Tibial artery (tissue), 4 donors: ENCODE data around the gene CYFIP2.
A peak's percentile ranks its signal among the peaks of the same experiment; 100 is the strongest.

ENCODE experiments used
- DNase-seq, 2 donors: peaks; one replicate each; pipeline ENCODE4 v3.0.0-alpha.2; 2019
- H3K27ac ChIP-seq, 2 donors: fragments of 200-600 bp; sonication (generic) in 1 of 2; 1 replicate in 1 of 2; 2 replicates in 1 of 2; pipeline ENCODE4 v1.5.1; 2018 to 2019; ENCODE audit warnings: mild to moderate bottlenecking in 1 of 2
- H3K27me3 ChIP-seq, 2 donors: fragments of 200-600 bp; sonication (generic) in 1 of 2; one replicate each; pipeline versions ENCODE4 v1.5.1 to v1.6.0; 2016 to 2019
- H3K36me3 ChIP-seq, 3 donors: fragments of 200-600 bp; sonication (generic) in 2 of 3; one replicate each; pipeline ENCODE4 v1.5.1; 2016 to 2019; ENCODE audit warnings: mild to moderate bottlenecking in 2 of 3
- H3K4me1 ChIP-seq, 4 donors: fragments of 200-600 bp; sonication (generic) in 2 of 4; 1 replicate in 3 of 4; 2 replicates in 1 of 4; pipeline ENCODE4 v1.5.1; 2016 to 2019
- H3K4me3 ChIP-seq, 2 donors: fragments of 200-600 bp; sonication (generic) in 1 of 2; 1 replicate in 1 of 2; 2 replicates in 1 of 2; pipeline ENCODE4 v1.5.1; 2018 to 2019; ENCODE audit warnings: mild to moderate bottlenecking in 2 of 2
- H3K9me3 ChIP-seq, 3 donors: fragments of 200-600 bp; sonication (generic) in 1 of 3; one replicate each; pipeline ENCODE4 v1.5.1; 2016 to 2019
- intact Hi-C: fragments of 100-400 bp; cut with DNase I; formaldehyde crosslinking; loops from one replicate; pipeline ENCODE4 v1.15.0; 2023; ENCODE audit warnings: low total_unique reads
- TF ChIP-seq, protein P1 (sequence below), 2 experiments: fragments of 200-600 bp in 1 of 2; fragments of 450-650 bp in 1 of 2; IDR thresholded peaks; one replicate each; pipeline ENCODE4 v1.5.1; 2017 to 2019; ENCODE audit warnings: antibody characterized with exemption in 2 of 2, mild to moderate bottlenecking in 1 of 2, moderate library complexity in 1 of 2

CYFIP2 gene

DNA sequence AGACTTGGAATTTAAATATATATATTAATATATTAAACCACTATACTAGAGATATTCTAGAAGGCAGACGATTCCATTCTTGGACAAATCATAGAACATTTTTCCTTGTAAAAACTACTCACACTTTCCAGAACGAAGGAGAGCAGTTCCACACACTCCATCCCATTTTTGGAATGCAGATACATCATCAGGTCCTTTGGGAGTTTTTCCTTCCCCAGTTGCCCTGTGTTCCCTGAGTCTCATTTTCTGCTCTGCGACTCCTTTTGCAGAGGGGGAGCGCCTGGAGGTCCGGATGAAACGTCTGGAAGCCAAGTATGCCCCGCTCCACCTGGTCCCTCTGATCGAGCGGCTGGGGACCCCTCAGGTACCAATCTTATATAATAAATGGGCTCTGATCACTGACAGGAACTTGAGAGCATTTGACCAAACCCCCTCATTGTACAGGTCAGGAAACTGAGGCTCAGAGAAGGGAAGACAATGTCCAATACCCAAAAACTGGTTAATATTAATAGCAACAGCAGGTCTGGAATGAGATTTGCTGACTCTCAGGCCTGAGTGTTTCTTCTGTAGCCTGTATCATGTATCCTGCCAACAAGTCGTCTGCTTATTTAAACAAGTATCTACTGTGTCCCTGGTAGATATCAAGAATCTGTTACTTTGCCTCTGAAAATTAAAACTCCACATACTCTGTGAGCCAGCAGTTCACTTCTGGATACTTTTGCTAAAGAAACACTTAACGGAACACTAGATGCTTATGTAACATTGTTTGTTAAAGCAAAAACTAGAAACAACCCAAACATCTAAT, 117.3 kb downstream of the CYFIP2 start:
- H3K9me3 ChIP-seq: no peaks in the 10 kb centered on the region
- DNase-seq: no peak
- H3K27ac ChIP-seq: peak overlapping the region; percentile 89 to 92
- no peaks in the 10 kb centered on the region for H3K27me3 ChIP-seq
- peak overlapping the region; percentile 52 to 57 for H3K4me3 ChIP-seq
- peaks cover 0 to 92% (median 17%) of the 10 kb centered on the region in 4 donors for H3K4me1 ChIP-seq
- intact Hi-C loops: no loop called here
- TF ChIP-seq, protein P1, sequence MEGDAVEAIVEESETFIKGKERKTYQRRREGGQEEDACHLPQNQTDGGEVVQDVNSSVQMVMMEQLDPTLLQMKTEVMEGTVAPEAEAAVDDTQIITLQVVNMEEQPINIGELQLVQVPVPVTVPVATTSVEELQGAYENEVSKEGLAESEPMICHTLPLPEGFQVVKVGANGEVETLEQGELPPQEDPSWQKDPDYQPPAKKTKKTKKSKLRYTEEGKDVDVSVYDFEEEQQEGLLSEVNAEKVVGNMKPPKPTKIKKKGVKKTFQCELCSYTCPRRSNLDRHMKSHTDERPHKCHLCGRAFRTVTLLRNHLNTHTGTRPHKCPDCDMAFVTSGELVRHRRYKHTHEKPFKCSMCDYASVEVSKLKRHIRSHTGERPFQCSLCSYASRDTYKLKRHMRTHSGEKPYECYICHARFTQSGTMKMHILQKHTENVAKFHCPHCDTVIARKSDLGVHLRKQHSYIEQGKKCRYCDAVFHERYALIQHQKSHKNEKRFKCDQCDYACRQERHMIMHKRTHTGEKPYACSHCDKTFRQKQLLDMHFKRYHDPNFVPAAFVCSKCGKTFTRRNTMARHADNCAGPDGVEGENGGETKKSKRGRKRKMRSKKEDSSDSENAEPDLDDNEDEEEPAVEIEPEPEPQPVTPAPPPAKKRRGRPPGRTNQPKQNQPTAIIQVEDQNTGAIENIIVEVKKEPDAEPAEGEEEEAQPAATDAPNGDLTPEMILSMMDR (IDR thresholded peaks at IDR 0.05): no peak
- H3K36me3 ChIP-seq: no peaks in the 10 kb centered on the region

DNA sequence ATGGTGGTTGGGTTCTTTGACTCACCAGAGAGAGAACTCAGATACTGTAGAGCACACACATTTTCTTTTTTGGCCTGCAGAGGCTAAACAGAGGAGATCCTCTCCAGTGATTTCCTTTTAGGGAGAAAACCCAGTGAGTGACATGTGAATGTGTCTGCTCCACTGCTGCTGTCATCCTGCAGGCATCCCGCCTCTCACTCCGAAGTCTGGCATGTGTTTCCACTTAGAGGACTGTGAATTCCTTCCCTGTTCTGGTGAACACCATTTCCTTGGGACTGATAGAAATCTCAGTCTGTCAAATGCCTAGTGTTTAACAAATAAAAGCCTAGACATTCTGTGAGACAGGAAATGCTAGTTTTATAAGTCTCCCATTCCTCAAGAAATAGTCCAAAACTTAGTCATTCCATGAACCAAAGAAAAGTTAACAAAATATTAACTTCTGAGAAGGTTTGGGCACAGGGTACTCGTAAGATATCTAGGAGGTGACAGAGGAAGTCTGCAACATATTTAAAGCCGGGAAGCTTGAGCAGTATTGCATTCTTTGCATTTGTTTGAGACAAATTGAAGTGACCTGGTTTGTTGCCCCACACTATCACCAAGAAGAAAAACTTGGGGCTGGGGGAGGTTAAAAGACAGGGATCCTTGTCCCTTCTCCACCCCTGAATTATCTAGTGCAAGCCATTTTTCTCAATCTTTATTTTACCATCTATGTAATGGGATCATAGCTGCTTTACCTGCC, 119.2 kb downstream of the CYFIP2 start:
- H3K27me3 ChIP-seq: no peaks in the 10 kb centered on the region
- no peaks in the 10 kb centered on the region for H3K9me3 ChIP-seq
- peak overlapping the region; percentile 9 to 57 for H3K4me3 ChIP-seq
- peaks cover 0 to 11% (median 7%) of the 10 kb centered on the region in 3 donors for H3K36me3 ChIP-seq
- peak; percentile 75 to 87 for DNase-seq
- H3K27ac ChIP-seq: peak overlapping the region; percentile 89 to 92
- H3K4me1 ChIP-seq: peaks cover 0 to 92% (median 22%) of the 10 kb centered on the region in 4 donors
- intact Hi-C loops: no loop called here
- TF ChIP-seq, protein P1 (IDR thresholded peaks at IDR 0.05): no peak

DNA sequence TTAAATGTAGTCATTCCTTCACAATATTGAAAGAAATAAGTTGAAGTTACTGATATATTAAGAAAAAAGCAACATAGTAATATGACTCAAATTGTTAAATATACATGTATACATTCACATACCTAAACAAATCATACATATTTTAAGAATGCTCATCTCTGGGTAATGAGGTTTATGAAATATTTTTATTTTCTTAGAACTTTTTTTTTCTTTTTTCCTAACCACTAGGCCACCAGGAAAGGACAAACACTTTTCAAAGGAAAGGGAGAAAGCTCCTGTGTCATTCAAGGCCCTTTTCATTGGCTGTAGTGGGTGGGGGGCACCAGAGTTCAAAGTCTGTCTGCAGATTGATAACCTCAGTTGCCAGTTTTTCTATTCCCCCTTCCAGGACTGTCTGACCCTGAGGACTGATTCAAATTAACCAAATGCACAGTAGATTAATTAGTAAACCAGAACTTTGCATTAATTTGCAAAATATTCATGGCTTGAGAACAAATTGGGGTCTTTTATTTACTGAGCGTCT, 121.2 kb downstream of the CYFIP2 start:
- H3K4me3 ChIP-seq: no peak overlapping the region
- H3K27me3 ChIP-seq: no peaks in the 10 kb centered on the region
- TF ChIP-seq, protein P1 (IDR thresholded peaks at IDR 0.05): no peak
- H3K4me1 ChIP-seq: peaks cover 0 to 86% (median 30%) of the 10 kb centered on the region in 4 donors
- no peaks in the 10 kb centered on the region for H3K9me3 ChIP-seq
- no peak for DNase-seq
- intact Hi-C loops: no loop called here
- H3K36me3 ChIP-seq: peaks cover 7 to 22% (median 11%) of the 10 kb centered on the region in 3 donors
- H3K27ac ChIP-seq: peak overlapping the region; percentile 89 to 92

DNA sequence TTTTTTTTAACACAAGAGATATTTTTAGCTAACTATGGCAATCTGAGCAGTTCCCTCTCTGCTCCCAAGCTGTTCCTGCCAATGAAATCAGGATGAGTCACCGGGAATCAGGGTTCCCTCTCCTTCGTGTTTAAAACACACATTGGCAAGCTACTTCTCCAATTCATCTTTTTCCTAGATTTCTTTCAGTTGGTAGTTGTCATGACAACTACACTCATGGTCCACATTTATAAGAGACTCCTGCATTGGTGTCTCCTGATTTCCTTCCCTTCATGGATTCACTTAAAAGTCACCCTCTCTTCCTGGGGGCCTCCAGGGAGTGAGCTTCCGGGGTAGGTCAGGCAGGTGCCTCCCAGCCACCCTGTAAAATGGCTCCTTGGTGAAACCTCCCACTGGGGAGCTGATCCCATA, 121.8 kb downstream of the CYFIP2 start:
- H3K27ac ChIP-seq: peak overlapping the region; percentile 89 to 92
- H3K4me1 ChIP-seq: peaks cover 0 to 80% (median 28%) of the 10 kb centered on the region in 4 donors
- DNase-seq: peak in 1 of 2 donors; percentile 63
- TF ChIP-seq, protein P1 (IDR thresholded peaks at IDR 0.05): no peak
- no peaks in the 10 kb centered on the region for H3K27me3 ChIP-seq
- intact Hi-C loops: no loop called here
- H3K36me3 ChIP-seq: peaks cover 8 to 22% (median 16%) of the 10 kb centered on the region in 3 donors
- H3K4me3 ChIP-seq: no peak overlapping the region
- H3K9me3 ChIP-seq: no peaks in the 10 kb centered on the region

DNA sequence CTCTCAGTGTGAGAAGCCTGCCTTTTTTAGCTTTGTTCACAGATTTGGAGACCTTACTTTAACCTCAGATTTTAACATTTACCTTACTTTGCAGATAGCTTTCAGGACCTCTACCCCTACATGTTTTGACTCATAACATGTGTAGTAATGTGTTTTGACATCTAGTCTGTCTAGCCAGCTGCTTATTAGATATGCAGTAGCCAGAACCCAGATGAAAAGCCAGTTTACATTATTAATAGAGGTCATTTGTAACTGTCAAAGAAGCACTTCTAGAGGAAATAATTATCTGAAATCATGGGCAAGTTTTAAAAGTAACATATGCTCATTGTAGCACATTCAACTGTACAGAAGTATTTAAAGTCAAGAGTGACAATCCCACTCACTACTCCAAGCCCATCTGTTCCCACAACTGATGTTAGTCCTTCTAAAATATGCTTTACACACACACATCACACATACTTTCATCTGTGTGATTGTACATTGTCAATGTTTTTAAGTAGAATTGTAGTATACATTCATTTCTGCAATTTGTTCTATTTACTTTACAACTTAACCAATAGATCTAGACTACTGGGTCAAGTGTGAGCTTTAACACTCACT, 122.3 kb downstream of the CYFIP2 start:
- TF ChIP-seq, protein P1 (IDR thresholded peaks at IDR 0.05): no peak
- Histone ChIP-seq H3K4me3 (no peak overlapping the region), H3K4me1 (peaks cover 0 to 77% (median 28%) of the 10 kb centered on the region in 4 donors), H3K9me3 (no peaks in the 10 kb centered on the region), H3K27ac (peak overlapping the region; percentile 89 to 92), H3K27me3 (no peaks in the 10 kb centered on the region), H3K36me3 (peaks cover 14 to 27% (median 21%) of the 10 kb centered on the region in 3 donors)
- DNase-seq: no peak
- intact Hi-C loops: no loop called here
